HUES64 (cell line): Measurements from ENCODE around the gene KRTAP2-3.

Experiments used
- H3K27ac ChIP-seq: 2 replicates; pipeline ENCODE4 v1.7.0; 2013; ENCODE audit warnings: low read depth, low read length, inconsistent platforms
- H3K27me3 ChIP-seq: 2 replicates; pipeline ENCODE4 v1.6.1; 2013; ENCODE audit warnings: mild to moderate bottlenecking, low read length; ENCODE audit not compliant: insufficient read depth
- H3K36me3 ChIP-seq: 2 replicates; pipeline ENCODE4 v1.6.1; 2013; ENCODE audit warnings: mild to moderate bottlenecking, low read length; ENCODE audit not compliant: insufficient read depth
- H3K4me1 ChIP-seq: 2 replicates; pipeline ENCODE4 v1.6.1; 2013; ENCODE audit warnings: mild to moderate bottlenecking, low read length, moderate library complexity; ENCODE audit not compliant: insufficient read depth
- H3K4me3 ChIP-seq: 2 replicates; pipeline ENCODE4 v1.5.1; 2013; ENCODE audit warnings: mild to moderate bottlenecking, low read length, moderate library complexity
- H3K9ac ChIP-seq: 2 replicates; pipeline ENCODE4 v1.6.1; 2013; ENCODE audit warnings: mild to moderate bottlenecking, low read depth, low read length
- H3K9me3 ChIP-seq: 2 replicates; pipeline ENCODE4 v1.6.1; 2013; ENCODE audit warnings: low read depth, low read length; ENCODE audit not compliant: insufficient read depth
- WGBS: fragments of 150-250, 120-280 bp; methylation state at CpG from one replicate; pipeline ENCODE4 v1.1.7; 2013; ENCODE audit warnings: missing lambda C conversion rate; 5-methylcytosine and 5-hydroxymethylcytosine counted together

The KRTAP2-3 gene

GRCh38 chr17:41020336-41020735 is 39.6 kb downstream of the KRTAP2-3 start:
- no peak overlapping the region for H3K9ac ChIP-seq
- H3K4me3 ChIP-seq = no peak overlapping the region
- H3K27ac ChIP-seq = no peak overlapping the region
- no peaks in the 10 kb centered on the region for H3K36me3 ChIP-seq
- no peaks in the 10 kb centered on the region for H3K4me1 ChIP-seq
- H3K27me3 ChIP-seq = no peaks in the 10 kb centered on the region
- no peaks in the 10 kb centered on the region for H3K9me3 ChIP-seq

DNA sequence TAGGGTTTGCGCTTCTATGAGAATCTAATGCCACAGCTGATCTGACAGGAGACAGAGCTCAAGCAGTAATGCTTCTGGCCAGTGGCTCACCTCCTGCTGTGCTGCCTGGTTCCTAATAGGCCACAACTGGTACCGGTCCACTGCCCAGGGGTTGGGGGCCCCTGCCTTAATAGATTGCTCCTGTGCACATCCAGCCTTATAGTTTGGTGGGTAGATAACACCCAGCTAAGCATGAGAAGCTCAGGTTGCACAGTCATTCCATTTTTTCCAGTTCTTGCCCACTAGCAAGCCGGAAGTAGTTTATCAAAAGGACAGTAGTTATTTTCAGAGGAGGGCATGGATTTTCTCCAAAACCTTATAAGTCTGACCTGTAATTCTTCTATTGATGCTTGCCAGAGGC is 40.5 kb downstream of the KRTAP2-3 start:
- Histone ChIP-seq H3K4me1 (no peaks in the 10 kb centered on the region), H3K36me3 (no peaks in the 10 kb centered on the region), H3K9ac (no peak overlapping the region), H3K27ac (no peak overlapping the region), H3K9me3 (no peaks in the 10 kb centered on the region), H3K4me3 (no peak overlapping the region), H3K27me3 (no peaks in the 10 kb centered on the region)
- WGBS = 96% methylated on average over 3 of the region's 3 CpGs

GRCh38 chr17:41018541-41018940 is 41.4 kb downstream of the KRTAP2-3 start:
- Histone ChIP-seq H3K27me3 (no peaks in the 10 kb centered on the region), H3K9me3 (no peaks in the 10 kb centered on the region), H3K27ac (no peak overlapping the region), H3K4me1 (no peaks in the 10 kb centered on the region), H3K36me3 (no peaks in the 10 kb centered on the region), H3K4me3 (no peak overlapping the region), H3K9ac (no peak overlapping the region)
- WGBS = 94% methylated on average over 3 of the region's 3 CpGs

GRCh38 chr17:41016578-41017215 is 43.2 kb downstream of the KRTAP2-3 start:
- Histone ChIP-seq H3K4me1 (no peaks in the 10 kb centered on the region), H3K27me3 (no peaks in the 10 kb centered on the region), H3K36me3 (no peaks in the 10 kb centered on the region), H3K9ac (no peak overlapping the region), H3K4me3 (no peak overlapping the region), H3K27ac (no peak overlapping the region), H3K9me3 (no peaks in the 10 kb centered on the region)
- WGBS = 94% methylated on average over 13 of the region's 13 CpGs

DNA sequence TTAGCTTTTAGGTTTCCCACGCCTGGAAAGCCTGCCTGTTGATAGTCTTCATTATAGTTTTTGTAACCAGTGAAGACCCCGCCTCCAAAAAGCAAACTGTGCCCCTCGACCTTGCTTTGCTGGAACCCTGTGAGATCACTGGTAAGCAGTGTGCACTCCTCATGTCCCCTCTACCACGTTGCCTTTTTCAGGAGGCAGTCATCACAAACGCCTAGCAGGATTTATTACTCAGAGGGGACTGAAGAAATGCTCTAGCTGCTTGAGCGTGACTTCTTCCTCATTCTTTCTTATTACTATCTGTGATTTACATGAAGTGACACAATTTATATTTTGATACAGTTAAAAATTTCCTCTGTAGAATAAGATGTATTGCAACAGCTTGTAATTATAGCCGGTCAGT is 44.5 kb downstream of the KRTAP2-3 start:
- Histone ChIP-seq H3K9ac (no peak overlapping the region), H3K27ac (no peak overlapping the region), H3K9me3 (no peaks in the 10 kb centered on the region), H3K27me3 (no peaks in the 10 kb centered on the region), H3K36me3 (no peaks in the 10 kb centered on the region), H3K4me1 (no peaks in the 10 kb centered on the region), H3K4me3 (no peak overlapping the region)
- 82% methylated on average over 7 of the region's 7 CpGs for WGBS

DNA sequence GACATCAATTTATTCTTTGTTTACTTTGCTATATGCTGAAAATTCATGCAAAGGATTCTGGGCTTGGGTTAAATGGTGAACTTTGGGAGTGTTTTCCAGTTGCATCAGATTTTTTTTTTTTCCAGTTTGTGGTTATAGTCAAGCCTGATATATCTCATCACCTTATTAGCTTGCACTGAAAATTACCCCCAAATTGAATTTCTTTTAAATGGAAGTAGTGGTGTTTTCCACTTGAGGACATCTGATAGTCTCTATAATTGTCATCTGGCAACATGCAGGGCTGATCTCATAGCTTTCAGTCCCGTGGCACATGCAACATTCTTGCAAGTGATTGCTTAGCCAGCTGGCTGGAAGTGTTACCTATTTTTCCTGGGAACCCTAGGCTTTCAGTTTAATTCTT is 46.3 kb downstream of the KRTAP2-3 start:
- Histone ChIP-seq H3K36me3 (no peaks in the 10 kb centered on the region), H3K4me1 (peaks cover 14% of the 10 kb centered on the region), H3K4me3 (no peak overlapping the region), H3K27ac (no peak overlapping the region), H3K27me3 (no peaks in the 10 kb centered on the region), H3K9me3 (no peaks in the 10 kb centered on the region), H3K9ac (no peak overlapping the region)
- 72% methylated on average over 1 of the region's 1 CpG for WGBS

DNA sequence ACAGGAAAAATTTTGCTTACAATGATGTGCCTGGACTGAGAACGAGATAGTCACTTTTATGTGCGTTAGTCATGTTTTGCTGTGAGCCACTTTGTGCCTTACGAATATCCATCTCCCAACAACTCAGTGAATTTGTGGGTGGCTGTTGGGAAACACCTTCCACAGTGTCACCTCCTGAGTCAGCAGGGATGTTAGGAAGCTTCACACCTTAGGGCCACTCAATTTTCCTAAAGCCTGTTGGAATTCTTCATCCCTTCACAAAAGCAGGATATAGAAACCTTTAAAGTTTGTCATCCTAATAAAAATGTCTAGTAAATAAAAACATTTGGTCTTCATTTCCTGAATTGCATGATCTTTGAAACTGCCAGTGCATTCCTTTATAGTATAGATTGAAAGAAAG is 46.7 kb downstream of the KRTAP2-3 start:
- 96% methylated on average over 3 of the region's 3 CpGs for WGBS
- Histone ChIP-seq H3K9me3 (no peaks in the 10 kb centered on the region), H3K27me3 (no peaks in the 10 kb centered on the region), H3K27ac (no peak overlapping the region), H3K9ac (no peak overlapping the region), H3K36me3 (no peaks in the 10 kb centered on the region), H3K4me3 (no peak overlapping the region), H3K4me1 (peaks cover 17% of the 10 kb centered on the region)

DNA sequence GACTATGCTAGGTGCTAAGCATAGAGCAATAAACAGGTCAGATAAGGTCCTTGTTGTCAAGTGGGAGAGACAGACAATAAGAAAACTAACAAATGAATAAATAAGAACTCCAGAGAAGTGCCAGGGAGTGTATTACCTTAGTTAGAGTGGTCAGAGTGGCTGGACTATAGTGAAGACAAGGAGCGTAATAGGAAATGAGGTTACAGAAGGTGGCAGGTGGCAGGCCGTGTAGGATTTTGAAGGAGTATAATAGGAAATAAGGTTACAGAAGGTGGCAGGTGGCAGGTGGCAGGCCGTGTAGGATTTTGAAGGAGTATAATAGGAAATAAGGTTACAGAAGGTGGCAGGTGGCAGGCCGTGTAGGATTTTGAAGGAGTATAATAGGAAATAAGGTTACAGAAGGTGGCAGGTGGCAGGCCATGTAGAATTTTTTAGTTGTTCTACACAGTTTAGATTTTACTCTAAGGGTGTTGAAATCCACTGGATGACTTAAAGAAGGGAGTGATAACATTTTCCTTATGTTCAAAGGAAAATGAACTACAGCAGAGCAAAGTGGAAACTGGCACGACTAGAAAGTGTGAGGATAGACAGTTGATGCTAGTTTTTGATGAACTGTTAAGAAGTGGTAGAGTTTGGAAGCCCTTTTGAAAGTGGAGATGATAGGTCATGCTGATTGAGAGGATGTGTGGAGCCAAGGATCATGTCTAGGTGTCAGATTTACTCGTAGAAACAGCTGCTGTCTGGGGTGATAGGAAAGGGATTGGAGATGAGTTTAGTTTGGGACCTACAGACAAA is 47.4 kb downstream of the KRTAP2-3 start:
- H3K4me1 ChIP-seq = peaks cover 17% of the 10 kb centered on the region
- H3K9me3 ChIP-seq = no peaks in the 10 kb centered on the region
- no peak overlapping the region for H3K27ac ChIP-seq
- no peak overlapping the region for H3K4me3 ChIP-seq
- H3K9ac ChIP-seq = no peak overlapping the region
- 89% methylated on average over 6 of the region's 6 CpGs for WGBS
- no peaks in the 10 kb centered on the region for H3K27me3 ChIP-seq
- H3K36me3 ChIP-seq = no peaks in the 10 kb centered on the region

DNA sequence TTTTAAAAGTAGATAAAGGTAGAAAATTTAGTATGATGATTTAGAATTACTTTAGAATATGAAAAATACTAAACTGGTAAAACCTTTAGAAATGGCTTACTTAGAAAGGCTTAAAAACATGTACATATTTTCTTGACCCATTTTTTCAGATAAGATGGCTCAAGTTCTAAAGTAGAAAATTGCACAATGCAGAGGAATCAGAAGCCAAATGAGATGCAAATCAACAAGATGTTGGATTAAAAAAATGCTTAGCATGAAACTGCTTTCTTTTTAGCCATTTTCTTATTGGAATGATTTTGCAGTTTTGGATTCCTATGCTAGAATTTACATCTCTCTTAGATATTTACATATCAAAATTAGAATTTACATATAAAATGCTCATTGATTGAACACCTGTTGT is 49.5 kb downstream of the KRTAP2-3 start:
- Histone ChIP-seq H3K9me3 (no peaks in the 10 kb centered on the region), H3K4me3 (no peak overlapping the region), H3K27me3 (no peaks in the 10 kb centered on the region), H3K36me3 (no peaks in the 10 kb centered on the region), H3K9ac (no peak overlapping the region), H3K27ac (no peak overlapping the region), H3K4me1 (peaks cover 17% of the 10 kb centered on the region)

- no CpG with 5 or more reads among the region's 1 CpG for WGBS
- Histone ChIP-seq H3K36me3 (no peaks in the 10 kb centered on the region), H3K27ac (no peak overlapping the region), H3K9ac (no peak overlapping the region), H3K4me3 (no peak overlapping the region), H3K4me1 (peaks cover 17% of the 10 kb centered on the region), H3K9me3 (no peaks in the 10 kb centered on the region), H3K27me3 (no peaks in the 10 kb centered on the region)
These were observed 50.0 kb downstream of the KRTAP2-3 start for GRCh38 chr17:41009936-41010335.

- H3K27ac ChIP-seq = no peak overlapping the region
These were observed 50.6 kb downstream of the KRTAP2-3 start for GRCh38 chr17:41009301-41009760.

More at GRCh38 chr17:41009301-41009760, 50.6 kb downstream of the KRTAP2-3 start:
- Histone ChIP-seq H3K36me3 (no peaks in the 10 kb centered on the region), H3K4me3 (no peak overlapping the region), H3K4me1 (peaks cover 17% of the 10 kb centered on the region), H3K9me3 (no peaks in the 10 kb centered on the region), H3K27me3 (no peaks in the 10 kb centered on the region), H3K9ac (no peak overlapping the region)
- WGBS = 59% methylated on average over 4 of the region's 4 CpGs
